ENCODE data around the gene ITGB2. TPM values are rescaled to one million over a fixed set of nuclear protein-coding genes. Genes with fewer than 3 reads are reported as not detected.

The ITGB2 gene
- total RNA-seq, 1 experiment from 2014 or later: 1.5 TPM

DNA sequence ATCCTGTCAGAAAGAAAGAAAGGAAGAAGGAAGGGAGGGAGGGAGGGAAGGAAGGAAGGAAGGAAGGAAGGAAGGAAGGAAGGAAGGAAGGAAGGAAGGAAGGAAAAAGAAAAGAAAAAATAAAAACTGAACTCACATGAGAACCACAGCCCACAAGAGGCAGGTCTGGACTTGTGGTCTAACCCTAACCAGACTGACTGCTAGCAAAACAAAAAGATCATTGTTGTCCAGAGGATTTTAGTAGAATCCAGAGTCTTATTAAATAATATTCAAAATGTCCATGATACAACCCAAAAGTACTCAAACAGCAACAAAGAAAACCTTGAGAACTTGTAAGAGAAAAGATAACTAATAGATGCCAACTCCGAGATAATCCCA is 4.7 kb upstream of the ITGB2 start:
- no peak overlapping the region for H3K4me3 Mint-ChIP-seq
- TF ChIP-seq SMAD4 (CRISPR knock-in tag; IDR thresholded peaks at IDR 0.05) (no peak), NFYB (CRISPR knock-in tag; conservative IDR thresholded peaks at IDR 0.05; ENCODE audit: low read depth) (no peak)

DNA sequence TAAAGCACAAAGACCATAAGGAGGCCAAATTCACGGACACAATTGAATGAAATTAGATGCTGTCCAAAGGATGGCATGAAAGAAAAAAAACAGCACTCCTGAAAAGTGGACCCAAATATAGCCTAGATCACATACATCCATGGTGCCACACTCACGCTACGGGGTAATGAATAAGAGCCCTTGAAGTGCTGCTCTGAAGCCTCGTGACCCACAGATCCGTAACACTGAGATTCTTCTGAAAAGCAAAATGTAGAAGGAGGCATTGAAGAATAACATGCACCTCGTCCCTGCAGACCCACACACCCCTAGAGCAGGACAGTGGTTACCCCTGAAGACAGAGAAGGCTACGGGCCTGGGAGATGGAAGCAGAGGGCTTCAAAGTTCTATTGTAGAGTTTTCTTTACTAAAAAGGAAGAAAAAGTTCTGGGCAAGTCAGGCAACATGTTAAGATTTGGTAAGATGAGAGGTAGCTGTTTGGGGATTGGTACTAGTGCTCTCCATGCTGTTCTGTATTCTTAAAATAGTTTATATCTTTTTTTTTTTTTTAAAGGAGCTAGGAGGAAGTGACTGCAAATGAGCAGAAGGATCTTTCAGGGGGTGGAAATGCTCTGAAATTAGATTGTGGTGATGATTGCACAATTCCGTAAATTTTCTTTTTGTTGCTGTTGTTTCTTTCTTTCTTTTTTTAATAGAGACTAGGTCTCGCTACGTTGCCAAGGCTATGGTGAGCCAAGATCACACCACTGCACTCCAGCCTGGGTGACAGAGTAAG is 4.1 kb upstream of the ITGB2 start:
- Mint-ChIP-seq H3K9me3 (no peaks in the 10 kb centered on the region), H3K4me3 (no peak overlapping the region), H3K4me1 (peaks cover 30% of the 10 kb centered on the region), H3K36me3 (no peaks in the 10 kb centered on the region), H3K27ac (no peak overlapping the region; the same call in 1 of the 2 replicates), H3K27me3 (ENCODE audit: low read depth) (peaks cover 30% of the 10 kb centered on the region)
- DNase-seq (ENCODE audit: low spot score) (no peak), ATAC-seq (no peak)
- TF ChIP-seq, protein P1, sequence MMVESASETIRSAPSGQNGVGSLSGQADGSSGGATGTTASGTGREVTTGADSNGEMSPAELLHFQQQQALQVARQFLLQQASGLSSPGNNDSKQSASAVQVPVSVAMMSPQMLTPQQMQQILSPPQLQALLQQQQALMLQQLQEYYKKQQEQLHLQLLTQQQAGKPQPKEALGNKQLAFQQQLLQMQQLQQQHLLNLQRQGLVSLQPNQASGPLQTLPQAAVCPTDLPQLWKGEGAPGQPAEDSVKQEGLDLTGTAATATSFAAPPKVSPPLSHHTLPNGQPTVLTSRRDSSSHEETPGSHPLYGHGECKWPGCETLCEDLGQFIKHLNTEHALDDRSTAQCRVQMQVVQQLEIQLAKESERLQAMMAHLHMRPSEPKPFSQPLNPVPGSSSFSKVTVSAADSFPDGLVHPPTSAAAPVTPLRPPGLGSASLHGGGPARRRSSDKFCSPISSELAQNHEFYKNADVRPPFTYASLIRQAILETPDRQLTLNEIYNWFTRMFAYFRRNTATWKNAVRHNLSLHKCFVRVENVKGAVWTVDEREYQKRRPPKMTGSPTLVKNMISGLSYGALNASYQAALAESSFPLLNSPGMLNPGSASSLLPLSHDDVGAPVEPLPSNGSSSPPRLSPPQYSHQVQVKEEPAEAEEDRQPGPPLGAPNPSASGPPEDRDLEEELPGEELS (CRISPR knock-in tag; IDR thresholded peaks at IDR 0.05): no peak
- TF ChIP-seq, protein P2, sequence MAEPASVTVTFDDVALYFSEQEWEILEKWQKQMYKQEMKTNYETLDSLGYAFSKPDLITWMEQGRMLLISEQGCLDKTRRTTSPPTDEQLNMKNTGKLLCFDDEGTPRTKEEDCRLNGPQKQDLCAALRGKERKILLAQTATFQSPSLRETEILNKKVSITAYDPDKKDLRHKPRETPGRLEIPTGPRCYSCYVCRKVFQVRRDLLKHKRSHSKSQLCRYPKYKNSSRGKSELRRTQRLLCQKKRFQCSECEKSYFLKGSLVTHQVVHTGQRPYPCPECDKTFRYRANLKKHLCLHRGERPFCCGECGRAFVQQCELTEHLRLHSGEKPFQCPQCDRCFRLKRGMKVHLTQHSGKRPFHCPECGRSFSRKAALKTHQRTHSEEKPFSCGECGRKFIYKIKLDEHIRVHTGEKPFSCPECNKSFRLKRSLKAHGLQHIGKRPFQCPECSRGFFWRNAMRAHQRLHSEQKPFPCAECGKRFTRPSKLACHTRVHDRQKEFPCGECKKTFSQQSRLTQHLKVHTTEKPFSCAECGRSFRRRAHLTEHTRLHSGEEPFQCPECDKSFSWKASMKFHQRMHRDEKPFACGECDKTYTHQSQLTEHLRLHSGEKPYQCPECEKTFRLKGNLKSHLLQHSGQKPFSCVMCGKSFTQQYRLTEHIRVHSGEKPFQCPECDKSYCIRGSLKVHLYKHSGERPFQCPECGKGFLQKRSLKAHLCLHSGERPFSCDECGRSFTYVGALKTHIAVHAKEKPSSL (CRISPR knock-in tag; conservative IDR thresholded peaks at IDR 0.05): no peak
- TF ChIP-seq, protein P3, sequence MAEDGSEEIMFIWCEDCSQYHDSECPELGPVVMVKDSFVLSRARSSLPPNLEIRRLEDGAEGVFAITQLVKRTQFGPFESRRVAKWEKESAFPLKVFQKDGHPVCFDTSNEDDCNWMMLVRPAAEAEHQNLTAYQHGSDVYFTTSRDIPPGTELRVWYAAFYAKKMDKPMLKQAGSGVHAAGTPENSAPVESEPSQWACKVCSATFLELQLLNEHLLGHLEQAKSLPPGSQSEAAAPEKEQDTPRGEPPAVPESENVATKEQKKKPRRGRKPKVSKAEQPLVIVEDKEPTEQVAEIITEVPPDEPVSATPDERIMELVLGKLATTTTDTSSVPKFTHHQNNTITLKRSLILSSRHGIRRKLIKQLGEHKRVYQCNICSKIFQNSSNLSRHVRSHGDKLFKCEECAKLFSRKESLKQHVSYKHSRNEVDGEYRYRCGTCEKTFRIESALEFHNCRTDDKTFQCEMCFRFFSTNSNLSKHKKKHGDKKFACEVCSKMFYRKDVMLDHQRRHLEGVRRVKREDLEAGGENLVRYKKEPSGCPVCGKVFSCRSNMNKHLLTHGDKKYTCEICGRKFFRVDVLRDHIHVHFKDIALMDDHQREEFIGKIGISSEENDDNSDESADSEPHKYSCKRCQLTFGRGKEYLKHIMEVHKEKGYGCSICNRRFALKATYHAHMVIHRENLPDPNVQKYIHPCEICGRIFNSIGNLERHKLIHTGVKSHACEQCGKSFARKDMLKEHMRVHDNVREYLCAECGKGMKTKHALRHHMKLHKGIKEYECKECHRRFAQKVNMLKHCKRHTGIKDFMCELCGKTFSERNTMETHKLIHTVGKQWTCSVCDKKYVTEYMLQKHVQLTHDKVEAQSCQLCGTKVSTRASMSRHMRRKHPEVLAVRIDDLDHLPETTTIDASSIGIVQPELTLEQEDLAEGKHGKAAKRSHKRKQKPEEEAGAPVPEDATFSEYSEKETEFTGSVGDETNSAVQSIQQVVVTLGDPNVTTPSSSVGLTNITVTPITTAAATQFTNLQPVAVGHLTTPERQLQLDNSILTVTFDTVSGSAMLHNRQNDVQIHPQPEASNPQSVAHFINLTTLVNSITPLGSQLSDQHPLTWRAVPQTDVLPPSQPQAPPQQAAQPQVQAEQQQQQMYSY (CRISPR knock-in tag; IDR thresholded peaks at IDR 0.05): no peak
- no peak for TF ChIP-seq SMAD4 (CRISPR knock-in tag; IDR thresholded peaks at IDR 0.05)
- TF ChIP-seq, protein P4, sequence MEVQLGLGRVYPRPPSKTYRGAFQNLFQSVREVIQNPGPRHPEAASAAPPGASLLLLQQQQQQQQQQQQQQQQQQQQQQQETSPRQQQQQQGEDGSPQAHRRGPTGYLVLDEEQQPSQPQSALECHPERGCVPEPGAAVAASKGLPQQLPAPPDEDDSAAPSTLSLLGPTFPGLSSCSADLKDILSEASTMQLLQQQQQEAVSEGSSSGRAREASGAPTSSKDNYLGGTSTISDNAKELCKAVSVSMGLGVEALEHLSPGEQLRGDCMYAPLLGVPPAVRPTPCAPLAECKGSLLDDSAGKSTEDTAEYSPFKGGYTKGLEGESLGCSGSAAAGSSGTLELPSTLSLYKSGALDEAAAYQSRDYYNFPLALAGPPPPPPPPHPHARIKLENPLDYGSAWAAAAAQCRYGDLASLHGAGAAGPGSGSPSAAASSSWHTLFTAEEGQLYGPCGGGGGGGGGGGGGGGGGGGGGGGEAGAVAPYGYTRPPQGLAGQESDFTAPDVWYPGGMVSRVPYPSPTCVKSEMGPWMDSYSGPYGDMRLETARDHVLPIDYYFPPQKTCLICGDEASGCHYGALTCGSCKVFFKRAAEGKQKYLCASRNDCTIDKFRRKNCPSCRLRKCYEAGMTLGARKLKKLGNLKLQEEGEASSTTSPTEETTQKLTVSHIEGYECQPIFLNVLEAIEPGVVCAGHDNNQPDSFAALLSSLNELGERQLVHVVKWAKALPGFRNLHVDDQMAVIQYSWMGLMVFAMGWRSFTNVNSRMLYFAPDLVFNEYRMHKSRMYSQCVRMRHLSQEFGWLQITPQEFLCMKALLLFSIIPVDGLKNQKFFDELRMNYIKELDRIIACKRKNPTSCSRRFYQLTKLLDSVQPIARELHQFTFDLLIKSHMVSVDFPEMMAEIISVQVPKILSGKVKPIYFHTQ (CRISPR knock-in tag; IDR thresholded peaks at IDR 0.05): no peak
- ChIA-PET POLR2A (no interaction called here), CTCF (no interaction called here)

More for the DNA sequence above, 4.7 kb upstream of the ITGB2 start:
- DNase-seq (ENCODE audit: low spot score): no peak
- Mint-ChIP-seq H3K27me3 (ENCODE audit: low read depth) (peaks cover 36% of the 10 kb centered on the region), H3K27ac (no peak overlapping the region; the same call in 1 of the 2 replicates), H3K9me3 (no peaks in the 10 kb centered on the region), H3K4me1 (peaks cover 36% of the 10 kb centered on the region), H3K36me3 (no peaks in the 10 kb centered on the region)
- ChIA-PET CTCF (no interaction called here), POLR2A (no interaction called here)
- ATAC-seq: no peak

DNA sequence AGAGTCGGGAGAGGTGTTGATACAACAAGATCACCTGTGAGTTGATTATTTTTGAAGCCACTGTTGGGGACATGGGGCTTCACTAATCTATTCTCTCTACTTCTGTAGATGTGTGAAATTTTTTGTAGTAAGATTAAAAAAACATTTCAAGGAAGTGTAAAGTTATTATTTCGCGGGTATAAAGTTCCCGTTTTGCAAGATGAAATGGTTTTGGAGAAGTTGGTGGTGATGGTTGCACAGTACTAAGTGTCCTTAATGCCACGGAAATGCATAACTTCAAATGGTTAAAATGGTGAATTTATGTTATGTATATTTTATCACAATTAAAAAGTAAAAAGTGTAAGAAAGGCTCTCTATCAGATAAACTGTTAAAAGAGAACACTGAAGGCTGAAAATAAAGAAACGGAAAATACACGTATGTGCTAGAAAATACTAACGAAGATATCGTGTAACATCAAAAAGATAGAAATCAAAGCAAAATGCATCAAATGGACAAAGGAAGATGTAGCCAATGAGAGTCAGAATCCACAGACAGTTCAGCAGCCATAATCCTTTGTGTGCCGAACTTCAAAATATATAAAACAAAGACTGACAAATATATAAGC is 2.9 kb upstream of the ITGB2 start:
- no peak overlapping the region for H3K4me3 Mint-ChIP-seq
- ATAC-seq: no peak
- POLR2A ChIA-PET: no interaction called here
- no peaks in the 10 kb centered on the region for H3K9me3 Mint-ChIP-seq
- no peak overlapping the region for H3K27ac Mint-ChIP-seq
- no peak for DNase-seq (ENCODE audit: low spot score)
- CTCF ChIA-PET: no interaction called here
- H3K36me3 Mint-ChIP-seq: no peaks in the 10 kb centered on the region
- peaks cover 22% of the 10 kb centered on the region for H3K4me1 Mint-ChIP-seq
- peaks cover 21% of the 10 kb centered on the region for H3K27me3 Mint-ChIP-seq (ENCODE audit: low read depth)
- TF ChIP-seq NFYB (CRISPR knock-in tag; conservative IDR thresholded peaks at IDR 0.05; ENCODE audit: low read depth) (no peak), TP53 (CRISPR knock-in tag; IDR thresholded peaks at IDR 0.05) (no peak), NFE2L1 (CRISPR knock-in tag; IDR thresholded peaks at IDR 0.05) (no peak)
- TF ChIP-seq, protein P5, sequence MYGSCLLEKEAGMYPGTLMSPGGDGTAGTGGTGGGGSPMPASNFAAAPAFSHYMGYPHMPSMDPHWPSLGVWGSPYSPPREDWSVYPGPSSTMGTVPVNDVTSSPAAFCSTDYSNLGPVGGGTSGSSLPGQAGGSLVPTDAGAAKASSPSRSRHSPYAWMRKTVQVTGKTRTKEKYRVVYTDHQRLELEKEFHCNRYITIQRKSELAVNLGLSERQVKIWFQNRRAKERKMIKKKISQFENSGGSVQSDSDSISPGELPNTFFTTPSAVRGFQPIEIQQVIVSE (CRISPR knock-in tag; IDR thresholded peaks at IDR 0.05; ENCODE audit: borderline replicate concordance): no peak
- TF ChIP-seq, protein P6, sequence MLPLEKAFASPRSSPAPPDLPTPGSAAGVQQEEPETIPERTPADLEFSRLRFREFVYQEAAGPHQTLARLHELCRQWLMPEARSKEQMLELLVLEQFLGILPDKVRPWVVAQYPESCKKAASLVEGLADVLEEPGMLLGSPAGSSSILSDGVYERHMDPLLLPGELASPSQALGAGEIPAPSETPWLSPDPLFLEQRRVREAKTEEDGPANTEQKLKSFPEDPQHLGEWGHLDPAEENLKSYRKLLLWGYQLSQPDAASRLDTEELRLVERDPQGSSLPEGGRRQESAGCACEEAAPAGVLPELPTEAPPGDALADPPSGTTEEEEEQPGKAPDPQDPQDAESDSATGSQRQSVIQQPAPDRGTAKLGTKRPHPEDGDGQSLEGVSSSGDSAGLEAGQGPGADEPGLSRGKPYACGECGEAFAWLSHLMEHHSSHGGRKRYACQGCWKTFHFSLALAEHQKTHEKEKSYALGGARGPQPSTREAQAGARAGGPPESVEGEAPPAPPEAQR (CRISPR knock-in tag; IDR thresholded peaks at IDR 0.05): no peak
- TF ChIP-seq, protein P7, sequence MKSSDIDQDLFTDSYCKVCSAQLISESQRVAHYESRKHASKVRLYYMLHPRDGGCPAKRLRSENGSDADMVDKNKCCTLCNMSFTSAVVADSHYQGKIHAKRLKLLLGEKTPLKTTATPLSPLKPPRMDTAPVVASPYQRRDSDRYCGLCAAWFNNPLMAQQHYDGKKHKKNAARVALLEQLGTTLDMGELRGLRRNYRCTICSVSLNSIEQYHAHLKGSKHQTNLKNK (CRISPR knock-in tag; IDR thresholded peaks at IDR 0.05): no peak
